SIG-M5 treated with dmso at 0.1 percent for 504 hours (cell line): Measurements from ENCODE around the gene B3GNT7.
"Not testable (repeated sequence)": the region's sequence is repeated elsewhere in the genome, so short reads cannot be mapped to it uniquely, and the experiment has no call there.

Experiments used
- DNase-seq: peaks from one replicate; lab custom pipeline; 2025; ENCODE audit not compliant: unreplicated experiment; lab: John Stamatoyannopoulos, UW

The B3GNT7 gene, protein sequence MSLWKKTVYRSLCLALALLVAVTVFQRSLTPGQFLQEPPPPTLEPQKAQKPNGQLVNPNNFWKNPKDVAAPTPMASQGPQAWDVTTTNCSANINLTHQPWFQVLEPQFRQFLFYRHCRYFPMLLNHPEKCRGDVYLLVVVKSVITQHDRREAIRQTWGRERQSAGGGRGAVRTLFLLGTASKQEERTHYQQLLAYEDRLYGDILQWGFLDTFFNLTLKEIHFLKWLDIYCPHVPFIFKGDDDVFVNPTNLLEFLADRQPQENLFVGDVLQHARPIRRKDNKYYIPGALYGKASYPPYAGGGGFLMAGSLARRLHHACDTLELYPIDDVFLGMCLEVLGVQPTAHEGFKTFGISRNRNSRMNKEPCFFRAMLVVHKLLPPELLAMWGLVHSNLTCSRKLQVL

DNA sequence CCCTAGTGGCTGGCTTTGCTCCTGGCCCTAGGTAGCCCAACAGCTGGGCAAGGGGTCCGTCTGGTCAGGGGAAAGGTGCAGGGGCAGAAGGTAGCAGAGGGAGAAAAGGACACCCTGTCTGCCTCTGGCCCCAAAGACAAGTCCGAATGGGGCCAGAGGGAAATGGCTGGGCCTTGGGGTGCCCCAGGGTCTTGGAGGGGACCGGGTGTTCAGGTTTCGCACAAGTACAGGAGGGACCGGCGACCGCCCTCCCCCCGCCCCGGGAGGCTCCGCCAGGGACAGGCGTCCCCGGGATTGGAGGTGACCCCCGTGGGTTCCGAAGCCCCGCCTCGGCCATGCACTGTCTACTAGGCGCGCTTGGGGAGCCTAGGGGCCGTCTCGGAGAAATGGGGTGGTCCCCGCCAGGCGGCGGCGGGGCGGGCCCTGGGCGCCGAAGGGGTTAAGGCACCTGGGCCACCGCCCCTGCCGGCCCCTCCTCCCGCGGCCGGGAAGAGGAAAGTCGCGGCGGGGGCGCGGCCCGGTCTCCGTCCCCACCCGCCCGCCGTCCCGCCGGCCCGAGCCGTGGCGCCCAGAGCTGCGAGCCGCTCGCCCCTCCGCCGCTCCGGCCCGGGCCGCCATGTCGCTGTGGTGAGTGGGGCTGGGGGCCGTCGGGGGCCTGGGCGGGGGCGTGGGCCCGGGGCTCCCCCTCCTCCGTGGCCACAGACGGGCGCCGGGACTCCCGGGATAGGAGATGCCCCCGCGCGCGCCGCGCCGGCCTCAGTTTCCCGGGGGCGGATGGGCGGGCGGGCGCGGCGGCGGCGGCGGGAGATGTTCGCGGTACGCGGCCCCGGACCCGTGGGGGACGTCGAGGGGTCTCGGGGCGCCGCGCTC lies at the start of gene B3GNT7:
TSS of gene B3GNT7 (plus strand) at position 523 of the 870 bp plus-strand sequence. CDS start at position 617, 94 bp downstream.
- no peak for DNase-seq

DNA sequence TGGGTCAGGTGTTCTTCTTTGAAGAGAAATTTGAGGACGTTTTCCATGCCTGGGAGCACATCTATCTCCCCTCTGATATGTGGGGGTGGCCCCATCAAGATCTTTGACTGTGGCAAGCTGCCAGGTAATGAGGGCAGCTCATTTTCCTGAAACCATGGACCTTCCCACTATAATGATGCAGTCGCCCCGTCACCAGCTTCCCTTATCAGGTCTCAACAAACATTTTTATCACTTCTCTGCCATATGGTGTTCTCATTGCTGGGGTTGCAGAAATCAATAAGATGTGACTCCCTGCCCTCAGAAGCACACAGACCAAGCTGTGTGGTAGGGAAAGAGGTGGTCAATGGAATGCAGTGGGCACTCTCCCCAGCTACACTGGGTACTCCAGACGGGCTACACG lies 48.4 kb upstream of the B3GNT7 start:
- DNase-seq: no peak

DNA sequence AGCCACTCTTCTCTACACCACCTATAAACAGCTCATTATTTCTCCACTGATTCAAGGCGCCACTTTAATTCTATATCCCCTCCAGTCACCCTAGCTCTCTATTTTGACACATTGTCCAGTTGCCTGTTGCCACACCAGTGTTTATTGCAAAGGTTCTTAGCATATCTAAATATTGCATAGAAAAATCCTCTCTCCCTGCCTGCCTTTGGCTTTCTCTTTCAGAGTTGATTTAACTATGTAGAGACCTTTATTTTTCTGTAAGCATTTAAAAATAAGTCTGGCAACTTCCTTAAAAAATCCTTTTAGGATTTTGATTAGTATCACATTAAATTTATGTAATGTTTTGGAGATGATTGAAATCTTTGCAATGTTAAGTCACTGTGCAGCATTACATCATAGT lies 47.9 kb upstream of the B3GNT7 start:
- no peak for DNase-seq

DNA sequence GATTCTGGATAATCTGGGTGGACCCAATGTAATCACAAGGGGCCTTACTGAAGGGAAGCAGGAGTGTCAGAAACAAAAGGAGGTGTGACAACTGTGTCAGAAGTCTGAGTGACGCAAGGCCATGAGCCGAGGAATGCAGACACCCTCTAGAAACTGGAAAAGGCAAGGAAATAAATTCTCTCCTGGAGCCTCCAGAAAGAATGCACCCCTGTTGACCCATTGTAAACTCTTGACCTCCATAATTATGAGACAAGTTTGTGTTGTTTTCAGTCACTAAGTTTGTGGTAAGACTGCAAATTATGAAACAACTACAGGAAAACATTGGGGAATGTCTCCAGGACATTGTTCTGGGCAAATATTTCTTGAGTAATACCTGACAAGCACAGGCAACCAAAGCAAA lies 47.3 kb upstream of the B3GNT7 start:
- no peak for DNase-seq

DNA sequence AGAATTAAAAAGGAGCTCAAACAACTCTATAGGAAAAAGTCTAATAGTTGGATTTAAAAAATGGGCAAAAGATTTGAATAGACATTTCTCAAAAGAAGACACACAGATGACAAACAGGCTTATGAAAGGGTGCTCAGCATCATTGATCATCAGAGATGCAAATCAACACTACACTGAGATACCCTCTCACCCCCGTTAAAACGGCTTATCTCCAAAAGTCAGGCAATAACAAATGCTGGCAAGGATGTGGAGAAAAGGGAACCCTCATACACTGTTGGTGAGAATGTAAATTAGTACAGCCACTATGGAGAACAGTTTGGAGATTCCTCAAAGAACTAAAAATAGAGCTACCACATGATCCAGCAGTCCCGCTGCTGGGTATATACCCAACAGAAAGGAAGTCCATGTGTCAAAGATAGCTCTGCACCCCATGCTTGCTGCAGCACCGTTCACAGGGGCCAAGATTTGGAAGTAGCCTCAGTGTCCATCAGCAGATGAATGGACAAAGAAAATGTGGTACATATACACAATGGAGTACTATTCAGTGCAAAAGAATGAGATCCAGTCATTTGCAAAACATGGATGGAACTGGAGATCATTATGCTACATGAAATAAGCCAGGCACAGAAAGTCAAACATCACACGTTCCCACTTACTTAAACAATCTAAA lies 46.7 kb upstream of the B3GNT7 start:
- DNase-seq: no peak

DNA sequence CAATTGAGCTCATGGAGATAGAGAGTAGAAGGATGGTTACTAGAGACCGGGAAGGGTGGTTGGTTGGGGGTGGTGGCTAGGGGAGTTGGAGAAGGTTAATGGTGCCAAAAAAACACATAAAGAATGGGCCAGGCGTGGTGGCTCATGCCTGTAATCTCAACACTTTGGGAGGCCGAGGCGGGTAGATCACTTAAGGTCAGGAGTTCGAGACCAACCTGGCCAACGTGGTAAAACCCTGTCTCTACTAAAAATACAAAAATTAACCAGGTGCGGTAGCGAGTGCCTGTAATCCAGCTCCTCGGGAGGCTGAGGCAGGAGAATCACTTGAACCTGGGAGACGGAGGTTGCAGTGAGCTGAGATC lies 46.2 kb upstream of the B3GNT7 start:
- DNase-seq: not testable (repeated sequence)

DNA sequence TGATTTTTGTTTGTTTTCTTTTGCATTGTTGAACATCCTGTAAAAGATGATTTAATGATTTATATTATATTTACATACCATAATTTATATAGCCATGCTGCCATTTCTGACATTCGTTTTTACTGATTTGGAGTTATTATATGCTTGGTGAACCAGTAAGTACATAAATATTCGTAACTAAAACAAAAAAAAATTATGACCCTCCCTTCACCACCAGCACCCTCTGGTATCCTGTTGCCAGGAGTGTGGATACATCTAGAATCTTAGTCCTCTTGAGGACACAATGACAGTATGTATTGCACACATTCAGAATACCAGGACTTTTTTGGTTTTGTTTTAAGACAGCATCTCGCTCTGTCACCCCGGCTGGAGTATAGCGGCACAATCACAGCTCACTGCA lies 43.9 kb upstream of the B3GNT7 start:
- no peak for DNase-seq

DNA sequence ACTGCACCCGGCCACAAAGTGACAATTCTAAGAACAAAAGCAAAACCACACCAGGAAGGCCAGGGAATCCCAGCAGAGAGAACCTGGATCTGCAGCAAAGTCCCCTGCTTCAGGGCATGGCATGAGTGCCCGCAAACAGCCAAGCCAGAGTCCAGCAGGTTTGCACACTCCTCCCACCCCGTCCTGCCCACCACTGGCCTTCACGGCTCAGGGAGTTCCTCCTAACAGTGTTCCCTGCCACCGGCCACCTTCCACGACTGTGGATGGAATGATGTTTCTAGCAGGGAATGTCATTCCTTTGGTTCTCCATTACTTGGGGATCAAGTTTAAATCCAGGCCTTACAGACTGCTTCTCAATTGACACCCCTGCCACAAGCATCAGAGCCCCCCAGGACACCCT lies 42.0 kb upstream of the B3GNT7 start:
- DNase-seq: no peak

DNA sequence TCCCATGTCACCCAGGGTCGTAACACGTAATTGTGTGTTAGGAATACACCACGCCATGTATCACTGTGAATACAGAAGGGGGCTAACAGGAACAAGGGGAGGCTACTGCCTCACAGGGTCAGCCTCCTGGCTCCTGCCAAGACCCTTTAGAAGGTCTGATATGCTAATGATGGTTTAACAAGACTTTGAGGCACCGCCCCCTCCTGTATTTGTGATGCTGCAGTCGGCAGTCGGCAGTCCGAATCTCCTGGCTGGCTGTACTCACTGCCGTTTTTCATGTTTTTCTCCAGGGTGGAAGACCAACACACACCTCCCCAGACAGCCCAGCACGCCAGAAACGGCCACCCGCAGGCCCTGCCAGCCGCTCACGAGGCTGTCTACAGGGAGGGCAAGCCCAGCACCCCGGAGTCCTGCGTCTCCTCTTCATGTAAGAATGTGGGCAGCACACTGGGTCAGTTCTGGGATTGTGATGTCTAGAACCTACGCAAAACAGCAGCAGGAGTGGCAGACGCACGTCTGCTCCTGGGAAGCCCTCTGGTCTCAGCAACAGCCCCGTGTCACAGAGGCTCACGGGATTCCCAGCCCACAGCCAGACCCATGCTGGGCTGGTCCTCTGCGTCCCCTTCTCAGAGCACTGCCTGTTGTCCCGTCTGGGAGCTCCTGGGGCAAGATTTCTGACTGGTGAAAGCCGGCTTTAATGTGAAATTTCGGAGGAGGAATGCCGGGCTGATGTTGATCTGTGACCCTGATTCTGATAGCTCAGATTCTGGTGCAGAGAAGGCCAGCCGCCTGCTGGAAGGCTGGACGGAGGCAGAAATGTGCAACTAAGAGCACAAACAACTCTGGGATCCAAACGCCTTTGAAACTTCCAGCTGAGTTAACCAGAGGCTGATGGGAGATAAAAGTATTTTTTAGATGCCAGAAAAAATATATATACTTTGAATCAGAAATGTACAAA lies 39.7 kb upstream of the B3GNT7 start:
- DNase-seq: no peak

DNA sequence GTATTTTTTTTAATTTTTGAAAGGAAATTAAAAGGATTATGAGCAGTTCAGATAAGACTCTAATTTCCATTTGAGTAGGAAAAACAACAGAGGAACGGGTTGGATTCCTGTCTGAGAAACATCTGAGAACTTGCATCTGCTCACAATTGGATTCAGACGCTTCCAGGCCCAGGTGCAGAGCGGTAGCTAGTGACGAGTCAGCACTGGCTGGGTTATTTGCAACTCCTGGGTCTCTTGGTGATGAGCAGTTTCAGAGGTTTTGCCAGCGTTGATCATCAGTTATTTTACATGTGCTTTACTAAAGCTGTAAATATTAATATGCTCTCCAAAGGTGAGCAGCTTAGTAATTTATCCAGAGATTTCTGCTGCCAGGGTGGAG lies 39.1 kb upstream of the B3GNT7 start:
- DNase-seq: no peak

DNA sequence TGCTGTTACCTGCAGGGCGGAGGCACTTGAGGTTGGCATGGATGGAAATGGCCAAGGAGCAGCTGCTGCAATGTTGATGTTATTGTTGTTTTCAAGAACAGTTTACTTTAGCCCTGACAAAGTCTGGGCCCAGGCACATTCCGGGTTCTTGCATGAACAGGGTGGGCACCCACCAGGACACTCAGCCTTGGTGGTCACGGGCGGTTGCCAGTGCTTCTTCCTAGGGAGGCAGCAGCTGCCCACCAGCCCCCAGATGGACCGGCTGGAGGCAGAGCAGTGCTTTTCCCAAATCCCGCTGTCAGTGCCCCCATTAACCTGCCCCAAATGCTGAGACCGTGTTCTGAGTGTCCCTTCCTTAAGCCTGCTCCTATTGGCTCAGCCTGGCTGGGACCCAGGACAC lies 38.5 kb upstream of the B3GNT7 start:
- no peak for DNase-seq

DNA sequence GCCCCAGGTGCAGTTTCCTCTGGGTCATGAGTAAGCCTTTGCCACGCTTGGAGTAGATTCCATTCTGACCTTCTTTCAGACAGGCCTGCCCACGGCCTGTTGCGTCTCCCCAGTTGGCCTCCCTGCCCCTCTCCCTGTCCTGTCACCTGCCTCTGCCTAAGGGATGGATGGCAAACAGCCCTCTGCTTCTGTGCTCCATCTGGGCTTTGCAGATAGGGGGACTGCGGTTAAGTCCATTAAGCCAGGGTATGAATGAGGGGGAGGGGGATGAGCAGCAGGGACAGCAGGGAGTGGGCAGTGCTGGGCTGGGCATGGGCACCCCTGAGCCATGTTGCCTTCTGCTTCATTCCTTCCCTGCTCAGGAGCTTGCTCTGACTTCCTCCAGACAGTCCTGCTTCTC lies 37.6 kb upstream of the B3GNT7 start:
- no peak for DNase-seq

DNA sequence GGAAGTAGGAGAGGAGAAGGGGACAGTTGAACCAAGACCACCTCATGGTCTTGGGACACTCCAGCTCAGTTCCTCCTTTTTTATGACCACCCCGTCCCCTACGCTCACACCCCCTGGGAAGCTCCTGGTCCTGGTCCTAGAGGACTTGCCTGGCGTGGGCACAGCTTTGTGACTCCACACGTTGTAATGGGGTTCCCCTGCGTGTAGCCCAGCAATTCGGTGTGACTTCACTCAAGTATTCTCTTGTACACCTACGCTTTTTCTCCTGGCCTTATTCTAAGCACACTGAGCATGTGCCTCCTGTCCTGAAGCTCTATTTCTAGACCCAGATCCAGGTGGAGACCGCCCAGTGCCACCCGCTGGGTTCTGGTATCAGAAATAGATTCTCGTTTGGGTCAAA lies 36.1 kb upstream of the B3GNT7 start:
- no peak for DNase-seq

DNA sequence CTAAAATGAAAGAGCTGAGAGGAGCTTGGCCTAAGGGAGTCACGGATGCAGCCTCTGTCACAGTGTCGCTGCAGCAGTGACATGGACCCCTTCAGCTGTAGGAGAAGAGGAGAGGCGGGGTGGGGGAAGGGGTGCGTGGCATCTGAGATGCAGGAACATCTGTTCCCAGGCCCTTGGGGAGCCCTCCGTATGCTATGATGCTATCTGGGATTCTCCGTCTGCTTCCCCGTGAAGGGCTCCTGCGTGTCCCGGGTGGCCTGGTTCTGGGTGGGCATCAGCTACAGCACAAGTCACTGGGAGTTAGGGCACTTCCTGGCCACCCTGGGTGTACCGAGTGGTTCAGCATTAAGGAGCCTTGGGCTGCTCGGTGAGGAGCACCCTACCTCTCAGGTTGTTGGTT lies 35.6 kb upstream of the B3GNT7 start:
- no peak for DNase-seq

DNA sequence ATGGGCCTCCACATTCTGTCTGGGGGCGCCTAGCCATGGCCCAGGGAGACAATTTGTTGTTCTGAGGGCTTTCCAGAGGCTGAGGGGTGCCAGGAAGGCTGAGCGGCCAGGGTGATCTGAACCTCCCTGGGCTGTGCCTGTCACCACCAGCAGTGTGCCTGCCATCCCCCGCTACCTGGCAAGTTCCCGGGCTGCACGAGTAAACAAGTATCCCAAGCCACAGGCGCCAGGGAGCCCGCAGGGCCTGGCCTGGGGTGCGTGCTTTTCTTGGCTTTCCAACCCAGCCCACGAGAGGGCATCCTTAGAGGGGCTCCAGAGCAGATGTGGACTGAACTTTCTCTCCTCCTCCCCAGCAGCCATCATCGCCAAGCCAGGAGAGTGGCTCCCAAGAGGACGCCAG lies 35.1 kb upstream of the B3GNT7 start:
- DNase-seq: no peak

DNA sequence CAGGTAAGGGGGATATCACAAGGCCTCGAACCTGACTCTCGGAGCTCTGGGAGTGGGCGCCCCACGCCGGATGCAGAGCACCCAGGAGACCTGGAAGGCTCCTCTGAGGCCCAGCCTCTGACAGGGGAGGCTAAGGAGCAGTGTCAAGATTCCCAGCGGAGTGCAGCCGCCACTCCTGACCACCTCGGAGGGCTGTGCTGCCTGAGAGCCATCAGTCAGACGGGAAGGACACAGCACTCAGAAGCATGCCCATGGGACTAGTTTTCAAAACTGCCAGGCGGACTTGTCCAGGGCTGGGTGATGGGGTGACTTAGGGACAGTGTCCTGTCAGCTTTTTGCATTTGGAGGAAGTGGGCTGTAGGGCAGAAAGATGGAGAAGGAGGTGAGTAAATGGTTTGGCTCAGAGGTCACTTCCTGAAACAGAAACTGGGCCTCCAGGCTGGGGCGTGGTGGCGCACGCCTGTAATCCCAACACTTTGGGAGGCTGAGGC lies 34.6 kb upstream of the B3GNT7 start:
- no peak for DNase-seq

DNA sequence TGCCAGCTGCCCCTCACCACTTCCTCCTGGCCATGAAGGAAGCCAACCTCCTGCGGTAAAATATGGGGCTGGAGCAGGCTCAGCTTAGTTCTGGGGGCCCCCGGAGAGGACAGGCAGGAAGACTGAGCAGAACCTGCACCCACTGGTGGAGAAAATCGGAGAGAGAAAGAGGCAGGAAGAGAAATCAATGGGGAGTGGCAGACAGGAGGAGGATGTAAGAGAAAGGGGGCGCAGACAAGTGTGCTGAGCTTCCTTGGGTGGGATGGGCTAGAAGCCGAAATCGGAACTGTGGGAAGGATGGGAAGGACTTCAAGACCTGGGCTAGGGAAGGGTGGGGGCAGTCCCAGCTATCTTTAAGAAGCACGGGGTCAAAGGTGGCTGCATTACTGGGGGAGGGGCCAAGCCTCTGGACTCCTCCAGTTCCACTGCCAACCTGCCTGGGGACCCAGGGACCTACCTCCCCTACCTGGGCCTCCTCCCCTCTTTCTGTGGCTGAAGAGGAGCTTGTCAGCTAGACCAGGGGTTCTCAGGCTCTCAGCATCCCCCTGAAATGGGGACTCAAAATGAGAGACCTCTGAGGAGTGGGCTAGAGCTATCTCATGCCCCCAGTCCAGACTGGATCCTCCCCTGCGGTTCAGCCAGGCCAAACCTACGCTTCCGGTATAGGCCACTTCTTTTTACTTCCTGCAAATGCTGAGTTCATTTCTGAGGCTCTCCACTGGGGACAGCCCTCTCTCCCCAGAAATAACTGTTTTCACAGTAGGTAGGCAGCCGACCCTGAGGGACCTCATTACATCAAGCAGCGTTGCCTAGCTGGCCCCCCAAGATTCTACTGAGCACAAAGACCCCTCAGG lies 33.6 kb upstream of the B3GNT7 start:
- peak; percentile 48 for DNase-seq

DNA sequence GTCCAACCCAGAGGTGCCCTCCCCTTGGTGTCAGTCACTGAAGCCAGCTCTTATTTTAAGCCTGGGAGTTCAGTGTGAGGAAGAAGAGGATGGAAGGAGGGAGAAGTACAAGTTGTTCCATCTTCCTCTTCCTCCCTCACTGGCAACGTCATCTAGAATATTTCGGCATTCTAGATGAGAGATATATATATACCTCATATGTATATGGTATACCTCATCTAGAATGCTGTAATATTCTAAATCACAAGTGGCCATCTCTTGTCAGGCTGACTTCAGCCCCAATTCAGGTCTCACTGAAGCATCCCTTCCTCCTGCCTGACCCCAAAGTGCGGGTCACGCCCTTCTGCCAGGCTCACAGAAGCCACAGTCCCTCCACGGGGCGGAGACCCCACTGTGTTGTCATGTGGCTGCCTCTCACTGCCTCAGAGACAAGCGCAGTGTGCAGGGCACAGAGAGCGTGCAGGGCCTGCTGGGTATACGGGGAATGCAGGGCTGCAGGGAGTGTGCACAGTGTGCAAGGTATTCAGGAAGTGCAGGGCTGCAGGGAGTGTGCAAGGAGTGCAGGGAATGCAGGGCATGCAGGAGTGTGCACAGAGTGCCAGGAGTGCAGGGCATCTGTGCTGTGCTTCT lies 32.8 kb upstream of the B3GNT7 start:
- DNase-seq: no peak

DNA sequence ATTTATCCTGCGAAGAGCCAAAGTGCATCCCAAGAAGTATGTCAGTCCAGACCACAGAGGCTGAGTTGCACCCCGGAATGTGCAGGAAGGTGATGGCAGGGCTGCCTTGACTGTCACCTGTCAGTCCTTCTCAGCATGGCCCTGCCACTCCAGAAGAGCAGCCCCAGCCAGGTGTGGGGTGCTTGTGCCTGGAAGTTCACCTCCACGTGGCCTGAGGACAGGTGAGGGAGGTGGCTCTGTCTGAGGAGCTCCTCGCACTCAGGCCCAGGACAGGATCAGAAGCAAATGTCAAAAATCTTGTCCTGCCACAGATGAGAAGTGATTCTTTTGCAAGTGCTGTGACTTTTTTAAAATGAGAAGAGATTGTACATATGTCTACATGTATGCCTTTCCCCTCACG lies 31.4 kb upstream of the B3GNT7 start:
- DNase-seq: no peak
